GM21423 (cell line): ENCODE results near the gene GALNT9.

Source experiments
- ATAC-seq: cut with Tn5 transposase; IDR thresholded peaks from one replicate; pipeline ENCODE4 v1.9.1; 2021; ENCODE audit warnings: mild to moderate bottlenecking, moderate library complexity; ENCODE audit not compliant: unreplicated experiment

GALNT9 gene

DNA sequence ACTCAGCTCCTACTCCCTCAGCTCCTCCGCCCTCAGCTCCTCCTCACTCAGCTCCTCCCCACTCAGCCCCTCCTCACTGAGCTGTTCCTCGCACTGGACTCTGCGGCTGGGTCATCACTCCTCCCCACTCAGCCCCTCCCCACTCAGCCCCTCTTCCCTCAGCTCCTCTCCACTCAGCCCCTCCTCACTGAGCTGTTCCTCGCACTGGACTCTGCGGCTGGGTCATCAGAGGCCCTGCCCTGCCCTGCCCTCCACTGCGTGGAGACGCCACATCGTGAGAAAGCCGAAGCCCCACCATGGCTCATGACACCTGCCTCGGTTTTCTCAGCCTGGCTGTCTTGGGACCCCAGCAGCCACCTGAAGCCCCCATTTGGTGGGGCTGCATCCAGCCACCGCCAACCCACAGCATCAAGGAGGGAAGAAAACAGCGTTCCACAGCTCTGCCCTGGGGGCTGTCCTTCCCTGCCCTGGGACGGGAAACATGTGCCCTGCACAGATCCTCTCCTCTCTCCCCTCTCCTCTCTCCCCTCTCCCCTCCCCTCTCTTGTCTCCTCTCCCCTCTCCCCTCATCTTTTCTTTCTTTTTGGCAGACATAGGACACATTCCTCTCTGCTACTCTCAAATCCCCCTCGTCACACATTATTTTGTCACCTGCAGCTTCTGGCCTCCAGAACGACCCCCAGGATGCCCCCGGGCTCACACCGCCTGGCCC, 167.4 kb downstream of the GALNT9 start:
- no peak for ATAC-seq

- no peak for ATAC-seq
Observed at GRCh38 chr12:132161036-132161781, 168.2 kb downstream of the GALNT9 start.

- no peak for ATAC-seq
Observed at GRCh38 chr12:132160601-132161035, 168.8 kb downstream of the GALNT9 start.

- ATAC-seq: no peak
Observed at GRCh38 chr12:132160016-132160415, 169.4 kb downstream of the GALNT9 start.

GRCh38 chr12:132159555-132160003, 169.8 kb downstream of the GALNT9 start:
- no peak for ATAC-seq

- no peak for ATAC-seq
Observed at GRCh38 chr12:132158677-132159554, 170.5 kb downstream of the GALNT9 start.

- no peak for ATAC-seq
Observed at GRCh38 chr12:132157733-132158409, 171.5 kb downstream of the GALNT9 start.

GRCh38 chr12:132156573-132157325, 172.6 kb downstream of the GALNT9 start:
- ATAC-seq: no peak

GRCh38 chr12:132155771-132156572, 173.4 kb downstream of the GALNT9 start:
- no peak for ATAC-seq

- no peak for ATAC-seq
Observed at GRCh38 chr12:132154941-132155770, 174.2 kb downstream of the GALNT9 start.

DNA sequence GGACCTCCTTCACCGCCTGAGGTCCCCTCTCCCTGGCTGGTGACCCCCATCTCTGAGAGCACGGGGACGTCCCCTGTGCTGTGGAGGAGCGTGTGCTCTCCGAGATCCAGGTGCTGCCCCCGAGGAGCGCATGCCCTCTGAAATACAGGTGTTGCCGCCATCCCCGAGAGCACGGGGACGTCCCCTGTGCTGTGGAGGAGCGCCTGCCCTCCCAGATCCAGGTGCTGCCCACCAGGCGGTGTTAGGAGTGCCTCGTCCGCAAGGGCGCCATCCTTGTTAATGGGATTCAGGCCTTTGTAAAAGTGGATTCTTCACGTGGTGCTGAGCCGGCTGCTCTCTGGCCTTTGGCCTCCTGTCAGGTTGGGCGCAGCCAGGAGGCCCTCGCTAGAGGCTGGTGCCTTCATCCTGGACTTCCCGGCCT, 175.0 kb downstream of the GALNT9 start:
- ATAC-seq: peak; percentile 12

DNA sequence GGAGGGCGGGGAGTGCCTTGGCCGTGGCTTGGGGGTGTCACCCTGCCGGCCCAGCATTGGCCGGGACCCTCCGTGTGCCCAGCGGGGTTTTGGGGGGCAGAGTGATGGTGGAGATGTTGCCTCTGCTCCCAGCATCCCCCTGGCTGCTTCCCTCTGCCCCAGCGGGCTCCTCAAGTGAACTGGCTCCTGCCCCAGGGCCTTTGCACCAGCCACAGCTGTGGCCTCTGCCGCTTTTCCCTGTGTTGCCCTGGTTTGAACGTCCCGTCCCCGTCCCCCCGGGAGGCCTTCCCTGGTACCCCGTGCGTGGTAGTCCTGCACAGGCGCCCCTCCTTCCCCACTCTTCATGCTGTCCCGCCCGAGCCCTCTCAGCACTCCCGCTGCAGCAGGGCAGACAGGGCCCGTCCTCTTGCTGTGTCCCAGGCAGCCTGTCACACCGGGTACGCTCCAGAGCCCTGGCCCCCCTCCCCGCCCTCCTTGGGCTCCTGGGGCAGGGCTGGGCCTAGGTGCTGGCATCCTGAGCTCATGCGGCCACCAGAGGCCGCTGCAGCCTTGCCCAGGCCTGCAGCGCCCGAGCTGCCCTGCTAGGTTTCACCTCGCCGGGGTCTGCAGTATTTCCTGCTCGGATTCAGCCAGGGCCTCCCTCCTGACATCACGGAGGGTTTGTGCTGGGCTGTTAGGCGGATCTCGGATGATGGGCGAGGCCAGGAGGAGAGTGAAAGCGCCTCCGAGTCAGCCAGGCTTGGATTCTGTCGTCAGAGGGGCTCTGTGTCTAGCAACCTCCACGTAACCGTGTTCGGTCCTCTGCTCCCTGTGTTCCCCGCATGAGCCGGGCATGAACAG, 175.7 kb downstream of the GALNT9 start:
- peak; percentile 81 for ATAC-seq

DNA sequence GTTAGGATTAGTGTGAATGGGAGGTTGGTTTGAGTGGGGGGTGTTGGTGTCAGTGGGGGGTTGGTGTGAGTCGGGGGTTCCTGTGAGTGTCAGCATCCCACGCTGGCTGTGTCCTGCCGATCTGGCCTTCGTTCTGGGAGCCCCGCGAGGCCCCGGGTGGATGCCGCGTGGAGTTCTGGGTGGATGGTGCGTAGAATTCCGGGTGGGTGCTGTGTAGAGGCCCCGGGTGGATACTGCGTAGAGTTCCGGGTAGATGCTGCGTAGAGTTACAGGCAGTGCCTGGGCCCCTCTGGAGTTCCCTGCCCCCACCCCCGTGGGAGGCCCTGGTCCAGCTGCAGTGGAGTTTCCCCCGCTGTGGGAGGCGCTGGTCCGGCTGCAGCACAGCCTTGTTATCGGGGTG, 176.4 kb downstream of the GALNT9 start:
- no peak for ATAC-seq

DNA sequence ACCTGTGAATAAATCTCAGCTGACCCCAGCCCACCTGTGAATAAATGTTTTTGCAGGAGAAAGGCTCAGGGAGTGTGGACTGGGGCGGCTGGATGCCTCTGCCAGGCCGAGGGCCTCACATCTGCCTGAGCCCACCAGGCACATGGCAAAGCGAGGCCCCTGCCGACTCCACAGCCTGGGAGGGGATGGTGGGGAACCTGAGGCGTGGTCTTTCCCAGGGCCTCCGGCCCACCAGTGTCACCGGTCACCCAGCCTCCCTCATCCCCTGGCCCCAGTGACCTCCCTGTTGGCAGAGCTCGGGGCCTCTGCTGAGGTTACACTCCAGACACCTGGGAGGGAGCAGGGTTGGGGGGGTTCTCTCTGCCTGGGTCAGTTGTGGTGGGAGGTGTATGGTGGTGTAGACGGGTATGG, 177.0 kb downstream of the GALNT9 start:
- ATAC-seq: no peak

DNA sequence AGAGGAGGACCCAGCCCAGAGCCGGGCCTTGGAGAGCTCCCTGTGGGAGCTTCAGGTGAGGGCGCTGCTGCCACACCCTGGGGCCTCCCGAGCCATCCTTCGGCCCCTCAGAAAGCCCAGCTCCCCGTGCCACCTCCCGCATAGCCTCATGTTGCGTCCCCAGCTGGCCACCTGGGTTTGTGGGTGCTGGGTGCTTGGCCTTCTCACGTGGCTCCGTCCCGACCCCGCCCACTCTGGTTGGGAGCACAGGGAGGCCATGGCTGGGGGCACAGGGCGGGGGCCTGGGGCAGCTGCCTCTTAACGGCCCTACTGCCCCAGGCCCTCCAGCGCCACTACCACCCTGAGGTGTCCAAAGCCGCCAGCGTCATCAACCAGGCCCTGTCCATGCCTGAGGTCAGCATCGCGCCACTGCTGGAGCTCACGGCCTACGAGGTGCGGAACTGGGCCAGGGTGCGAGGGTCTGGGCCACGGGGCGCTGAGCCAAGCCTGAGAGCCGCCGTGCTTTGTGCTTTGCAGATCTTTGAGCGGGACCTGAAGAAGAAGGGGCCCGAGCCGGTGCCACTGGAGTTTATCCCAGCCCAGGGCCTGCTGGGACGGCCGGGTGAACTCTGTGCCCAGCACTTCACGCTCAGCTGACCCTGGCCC, 177.5 kb downstream of the GALNT9 start:
- no peak for ATAC-seq

- ATAC-seq: no peak
Observed at GRCh38 chr12:132151145-132151765, 178.1 kb downstream of the GALNT9 start.

- no peak for ATAC-seq
Observed at GRCh38 chr12:132150780-132151144, 178.6 kb downstream of the GALNT9 start.
